K562 (cell line): ENCODE measurements around the gene ZNF440. TPM values are rescaled to one million over a fixed set of nuclear protein-coding genes. Genes with fewer than 3 reads are reported as not detected.
"Not testable (repeated sequence)": the region's sequence is repeated elsewhere in the genome, so short reads cannot be mapped to it uniquely, and the experiment has no call there.

Experiments
- ATAC-seq: fragments of 200-7000 bp; cut with Tn5 transposase; 3 replicates; pipeline ENCODE4 v1.9.1; 2020; ENCODE audit warnings: moderate library complexity
- BruUV-seq: library from RNA; stranded (reverse); fragments of 400-500 nt; replicated peaks from 2 replicates; lab custom pipeline; 2021; lab: Mats Ljungman, UMichigan
- CTCF ChIA-PET: fragments of 300-600 bp; formaldehyde crosslinking; extraction: SDS; loops from one replicate; lab custom pipeline; 2021; ENCODE audit warnings: low intra/inter-chr PET ratio; lab: Yijun Ruan, JAX
- POLR2A ChIA-PET: fragments of 300-600, 350-650 bp; sonication (Branson Sonifier 250); formaldehyde crosslinking; extraction: SDS; loops from one replicate; lab custom pipeline; 2021; ENCODE audit warnings: antibody characterized with exemption, inconsistent platforms; lab: Yijun Ruan, JAX
- DNase-seq, 4 experiments: peaks; one replicate each; pipeline versions ENCODE4 v3.0.0 to v3.0.0-alpha.2; 2011 to 2018; ENCODE audit warnings: low spot score in 3 of 4, mixed read lengths in 3 of 4; ENCODE audit errors: extremely low read depth in 1 of 4
- FAIRE-seq: peaks from 2 replicates; lab custom pipeline; 2011; peaks lifted over from hg19 to GRCh38; lab: Jason Lieb, UNC
- H2AFZ ChIP-seq: 2 replicates; pipeline ENCODE4 v1.6.0; 2011; ENCODE audit warnings: low read depth, low read length, control low read depth, inconsistent platforms
- H3K27ac ChIP-seq: fragments of 200-600 bp; 3 replicates; pipeline ENCODE4 v1.8.0; 2011; ENCODE audit warnings: low read depth, mild to moderate bottlenecking, control low read depth, inconsistent platforms, low read length, moderate library complexity, mixed read lengths; ENCODE audit errors: extremely low read depth
- H3K27me3 ChIP-seq, 2 experiments: fragments of 300-600 bp in 1 of 2; 2 replicates in 1 of 2; 3 replicates in 1 of 2; pipeline versions ENCODE4 v1.6.0 to v1.8.0; 2011; ENCODE audit warnings: inconsistent platforms in 2 of 2, low read length in 2 of 2, mild to moderate bottlenecking in 1 of 2, mixed read lengths in 1 of 2, moderate library complexity in 1 of 2; ENCODE audit not compliant: control insufficient read depth in 2 of 2, insufficient read depth in 2 of 2
- H3K36me3 ChIP-seq: fragments of 300-600 bp; 3 replicates; pipeline ENCODE4 v1.8.0; 2011; ENCODE audit warnings: mild to moderate bottlenecking, low read length, inconsistent platforms; ENCODE audit not compliant: control insufficient read depth, insufficient read depth
- H3K4me1 ChIP-seq, 2 experiments: fragments of 200-600 bp in 1 of 2; replicated peaks in 1 of 2; 2 replicates in 1 of 2; 3 replicates in 1 of 2; pipeline versions ENCODE4 v1.5.1 to v1.8.0; 2011; ENCODE audit warnings: inconsistent platforms in 2 of 2, low read length in 2 of 2, mild to moderate bottlenecking in 1 of 2, mixed read lengths in 1 of 2, moderate library complexity in 1 of 2; ENCODE audit not compliant: control insufficient read depth in 2 of 2, insufficient read depth in 2 of 2
- H3K4me2 ChIP-seq: 2 replicates; pipeline ENCODE4 v1.6.1; 2011; ENCODE audit warnings: low read length, control low read depth, inconsistent platforms, mixed read lengths; ENCODE audit not compliant: insufficient read depth
- H3K4me3 ChIP-seq: fragments of 200-600 bp; sonication (generic), shearing (Covaris generic); 2 replicates; pipeline ENCODE4 v1.5.1; 2016; ENCODE audit warnings: control low read depth, inconsistent platforms
- H3K79me2 ChIP-seq: fragments of 200-600 bp; 3 replicates; pipeline ENCODE4 v1.8.0; 2011; ENCODE audit warnings: low read length, inconsistent platforms; ENCODE audit not compliant: control insufficient read depth, insufficient read depth
- H3K9ac ChIP-seq, 2 experiments: 2 replicates each; pipeline versions ENCODE4 v1.6.0 to v1.6.1; 2011; ENCODE audit warnings: low read depth in 2 of 2, low read length in 2 of 2, control low read depth in 1 of 2, inconsistent platforms in 1 of 2, mild to moderate bottlenecking in 1 of 2, mixed read lengths in 1 of 2; ENCODE audit not compliant: insufficient read depth in 1 of 2
- H3K9me1 ChIP-seq: one replicate; pipeline ENCODE4 v1.6.0; 2011; ENCODE audit warnings: inconsistent platforms, mild to moderate bottlenecking, low read length, moderate library complexity; ENCODE audit not compliant: control insufficient read depth, insufficient read depth
- H3K9me3 ChIP-seq: replicated peaks from 2 replicates; pipeline ENCODE4 v1.5.1; 2011; ENCODE audit warnings: low read depth, low read length, inconsistent platforms; ENCODE audit not compliant: control insufficient read depth, insufficient read depth
- H4K20me1 ChIP-seq: replicated peaks from 2 replicates; pipeline ENCODE4 v1.6.1; 2011; ENCODE audit warnings: low read length, inconsistent platforms, mixed read lengths; ENCODE audit not compliant: control insufficient read depth, insufficient read depth
- GTF2F1 ChIP-seq: IDR thresholded peaks from 2 replicates; pipeline ENCODE4 v1.6.1; 2011; ENCODE audit warnings: low read depth, low read length, improper control_type of control experiment
- RFX7 ChIP-seq: fragments of 250-450 bp; sonication (Bioruptor Pico); IDR thresholded peaks from 2 replicates; pipeline ENCODE4 v1.5.1; 2021; ENCODE audit warnings: mild to moderate bottlenecking
- SOX6 ChIP-seq: fragments of 450-650 bp; IDR thresholded peaks from 2 replicates; pipeline ENCODE4 v1.6.1; 2014; ENCODE audit warnings: mild to moderate bottlenecking
- SRSF7 ChIP-seq: fragments of 200-400 bp; formaldehyde crosslinking; optimal IDR thresholded peaks from 2 replicates; pipeline ENCODE3; 2017; ENCODE audit warnings: mild to moderate bottlenecking, low read depth, low read length
- TEAD4 ChIP-seq, 2 experiments: sonication (generic) in 1 of 2; formaldehyde crosslinking in 1 of 2; IDR thresholded peaks; 2 replicates each; pipeline versions ENCODE4 v1.6.1 to v1.8.0; 2012 to 2022; ENCODE audit warnings: borderline replicate concordance in 1 of 2, inconsistent platforms in 1 of 2, low read length in 1 of 2, mild to moderate bottlenecking in 1 of 2, missing genetic modification reagents in 1 of 2
- TRIM24 ChIP-seq, 2 experiments: fragments of 450-650 bp; IDR thresholded peaks; 2 replicates each; pipeline ENCODE4 v1.6.1; 2016
- TRIM28 ChIP-seq: fragments of 450-650 bp; IDR thresholded peaks from 2 replicates; pipeline ENCODE4 v1.6.1; 2017
- ZEB2 ChIP-seq: fragments of 450-650 bp; IDR thresholded peaks from 2 replicates; pipeline ENCODE4 v1.6.1; 2016
- ZNF274 ChIP-seq: IDR thresholded peaks from 2 replicates; pipeline ENCODE4 v1.6.1; 2011; ENCODE audit warnings: low read depth, mild to moderate bottlenecking, low read length, moderate library complexity, borderline replicate concordance
- ZNF280A ChIP-seq: fragments of 450-650 bp; IDR thresholded peaks from 2 replicates; pipeline ENCODE4 v1.6.1; 2018; ENCODE audit warnings: mild to moderate bottlenecking, low read depth; ENCODE audit not compliant: partially characterized antibody
- ZNF583 ChIP-seq: fragments of 250-450 bp; sonication (Bioruptor Pico); IDR thresholded peaks from 2 replicates; pipeline ENCODE4 v1.4.0; 2020
- ZNF75A ChIP-seq: fragments of 450-650 bp; formaldehyde crosslinking; IDR thresholded peaks from 2 replicates; pipeline ENCODE4 v1.4.0; 2020; ENCODE audit warnings: mild to moderate bottlenecking
- ZNF830 ChIP-seq: fragments of 250-450 bp; sonication (Bioruptor Pico); IDR thresholded peaks from 2 replicates; pipeline ENCODE4 v1.5.0; 2021; ENCODE audit warnings: mild to moderate bottlenecking
- WGBS: fragments of 100-300 bp; shearing (Covaris generic); methylation state at CpG from one replicate; pipeline ENCODE4 v1.1.6; 2016; ENCODE audit warnings: low coverage, mixed read lengths; ENCODE audit not compliant: insufficient coverage; ENCODE audit errors: missing lambda C conversion rate; 5-methylcytosine and 5-hydroxymethylcytosine counted together
- in situ Hi-C: fragments of 300-500 bp; cut with MboI; formaldehyde crosslinking; loops from 4 replicates; pipeline ENCODE4 v1.15.0; 2018; ENCODE audit warnings: inconsistent platforms, mixed read lengths
- intact Hi-C: fragments of 100-400 bp; cut with micrococcal nuclease; formaldehyde crosslinking; loops from 2 replicates; pipeline ENCODE4 v1.14.2; 2022
- polyA plus RNA-seq, 8 experiments: library from polyadenylated mRNA; depleted of rRNA in 4 of 8; stranded (reverse) in 5 of 8; unstranded in 3 of 8; fragments of >200 nt; fragmentation: Nextera tagmentation in 2 of 8; fragmentation: Illumina TruSeq in 1 of 8; extraction: Ambion mirVana in 2 of 8; extraction: Trizol in 1 of 8; gene quantifications; 2 replicates each; pipeline versions ENCODE4 v1.2.1 to v1.2.3, GENCODE V29; 2011 to 2014; ENCODE audit warnings: inconsistent platforms in 1 of 8, missing spikeins in 1 of 8
- total RNA-seq, 7 experiments: library from RNA; depleted of rRNA in 6 of 7; stranded (reverse); fragments of >200 nt in 6 of 7; fragmentation: Illumina TruSeq in 2 of 7; extraction: Trizol in 2 of 7; gene quantifications; 2 replicates each; pipeline versions ENCODE4 v1.2.1 to v1.2.3, GENCODE V29; 2011 to 2021; ENCODE audit warnings: low replicate concordance in 1 of 7

The ZNF440 gene
- total and polyA plus RNA-seq, 9 of the 15 experiments (the other 6 are each of a cell fraction or from before 2014, with no cell fraction given): 5.9 to 32.6 (median 13.4) TPM

- in situ Hi-C loops, H2AFZ ChIP-seq, DNase-seq, intact Hi-C loops, H3K27me3 ChIP-seq, H4K20me1 ChIP-seq, H3K9me1 ChIP-seq, FAIRE-seq, H3K9ac ChIP-seq, POLR2A ChIA-PET, H3K4me1 ChIP-seq, ATAC-seq, H3K4me2 ChIP-seq, BruUV-seq, H3K4me3 ChIP-seq, H3K27ac ChIP-seq, H3K79me2 ChIP-seq: not testable (repeated sequence)
- Histone ChIP-seq H3K36me3 (peaks cover 42% of the 10 kb centered on the region), H3K9me3 (peaks cover 27% of the 10 kb centered on the region)
- CTCF ChIA-PET: interaction anchor here (0.7 kb wide), 1 partner anchor 211 kb away, joined by 3 read pairs; no protein-coding TSS in a partner anchor
- WGBS: 90% methylated on average over 6 of the region's 11 CpGs
Observed at GRCh38 chr19:11776669-11777068, 37.4 kb upstream of the ZNF440 start.

GRCh38 chr19:11780431-11781020 lies 33.5 kb upstream of the ZNF440 start:
- intact Hi-C loops: no loop called here
- POLR2A ChIA-PET: no interaction called here
- peaks cover 40% of the 10 kb centered on the region for H3K9me3 ChIP-seq
- H3K4me3 ChIP-seq: no peak overlapping the region
- no peak overlapping the region for H2AFZ ChIP-seq
- ATAC-seq (no peak), DNase-seq (no peak), FAIRE-seq (no peak)
- H3K36me3 ChIP-seq: peaks cover 53% of the 10 kb centered on the region
- no peak overlapping the region for H3K9ac ChIP-seq
- CTCF ChIA-PET: no interaction called here
- no peaks in the 10 kb centered on the region for H3K27me3 ChIP-seq
- TF ChIP-seq ZNF583 (no peak), ZNF280A (peak; percentile 68), ZNF830 (CRISPR knock-in tag) (no peak), SRSF7 (no peak), SOX6 (peak; percentile 15; the same call in 1 of the 2 replicates), GTF2F1 (0 out of 2 replicates have a peak, but pooled peaks have one; percentile 12), ZNF274 (peak; percentile 87), ZEB2 (peak; percentile 12; the same call in 1 of the 2 replicates), ZNF75A (peak; percentile 88), RFX7 (CRISPR knock-in tag) (no peak), TEAD4 (IDR thresholded peaks at IDR 0.05; ENCODE audit: low read length) (0 out of 2 replicates have a peak, but pooled peaks have one; percentile 20), TEAD4 (CRISPR knock-in tag; IDR thresholded peaks at IDR 0.05; ENCODE audit: borderline replicate concordance) (no peak), TRIM28 (peak; percentile 72; the same call in 1 of the 2 replicates), TRIM24 (IDR thresholded peaks at IDR 0.05) (0 out of 4 replicates have a peak, but pooled peaks of 1 of the 2 experiments have one; percentile 17)
- no peaks in the 10 kb centered on the region for H3K9me1 ChIP-seq
- no peaks in the 10 kb centered on the region for H4K20me1 ChIP-seq
- no peak overlapping the region for H3K4me2 ChIP-seq
- BruUV-seq: no TSS peak
- WGBS: 94% methylated on average over 7 of the region's 7 CpGs
- no peak overlapping the region for H3K27ac ChIP-seq
- no peaks in the 10 kb centered on the region for H3K79me2 ChIP-seq
- in situ Hi-C loops: no loop called here
- no peaks in the 10 kb centered on the region for H3K4me1 ChIP-seq
